ENCODE data around the gene GPR183.

GPR183 gene, protein sequence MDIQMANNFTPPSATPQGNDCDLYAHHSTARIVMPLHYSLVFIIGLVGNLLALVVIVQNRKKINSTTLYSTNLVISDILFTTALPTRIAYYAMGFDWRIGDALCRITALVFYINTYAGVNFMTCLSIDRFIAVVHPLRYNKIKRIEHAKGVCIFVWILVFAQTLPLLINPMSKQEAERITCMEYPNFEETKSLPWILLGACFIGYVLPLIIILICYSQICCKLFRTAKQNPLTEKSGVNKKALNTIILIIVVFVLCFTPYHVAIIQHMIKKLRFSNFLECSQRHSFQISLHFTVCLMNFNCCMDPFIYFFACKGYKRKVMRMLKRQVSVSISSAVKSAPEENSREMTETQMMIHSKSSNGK

DNA sequence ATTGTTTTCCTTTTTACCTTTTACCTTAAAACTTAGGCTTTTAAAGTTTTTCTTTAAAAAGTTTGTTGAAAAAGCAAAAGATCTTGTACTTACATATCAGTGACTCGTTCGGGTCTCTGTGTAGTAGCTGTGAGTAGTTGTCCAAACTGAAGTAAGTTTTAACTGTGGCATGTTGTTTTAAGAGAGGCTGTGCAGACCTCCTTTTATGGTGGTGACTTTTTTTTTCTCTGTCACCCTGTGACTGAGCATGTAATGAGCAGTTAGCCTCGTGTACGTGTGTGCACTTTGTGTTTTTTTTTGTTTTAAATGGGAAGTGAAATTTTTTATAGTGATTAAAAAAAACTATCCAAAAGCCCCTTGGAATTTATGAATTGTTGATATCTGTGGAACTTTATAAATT lies at the start of gene GPR183:
Gene GPR183, minus strand, starts transcription at position 153 of the 400 bp plus-strand sequence. CDS start 11,254 bp downstream, outside the sequence.
- no peak for DNase-seq (ENCODE audit: low read depth, low spot score)

DNA sequence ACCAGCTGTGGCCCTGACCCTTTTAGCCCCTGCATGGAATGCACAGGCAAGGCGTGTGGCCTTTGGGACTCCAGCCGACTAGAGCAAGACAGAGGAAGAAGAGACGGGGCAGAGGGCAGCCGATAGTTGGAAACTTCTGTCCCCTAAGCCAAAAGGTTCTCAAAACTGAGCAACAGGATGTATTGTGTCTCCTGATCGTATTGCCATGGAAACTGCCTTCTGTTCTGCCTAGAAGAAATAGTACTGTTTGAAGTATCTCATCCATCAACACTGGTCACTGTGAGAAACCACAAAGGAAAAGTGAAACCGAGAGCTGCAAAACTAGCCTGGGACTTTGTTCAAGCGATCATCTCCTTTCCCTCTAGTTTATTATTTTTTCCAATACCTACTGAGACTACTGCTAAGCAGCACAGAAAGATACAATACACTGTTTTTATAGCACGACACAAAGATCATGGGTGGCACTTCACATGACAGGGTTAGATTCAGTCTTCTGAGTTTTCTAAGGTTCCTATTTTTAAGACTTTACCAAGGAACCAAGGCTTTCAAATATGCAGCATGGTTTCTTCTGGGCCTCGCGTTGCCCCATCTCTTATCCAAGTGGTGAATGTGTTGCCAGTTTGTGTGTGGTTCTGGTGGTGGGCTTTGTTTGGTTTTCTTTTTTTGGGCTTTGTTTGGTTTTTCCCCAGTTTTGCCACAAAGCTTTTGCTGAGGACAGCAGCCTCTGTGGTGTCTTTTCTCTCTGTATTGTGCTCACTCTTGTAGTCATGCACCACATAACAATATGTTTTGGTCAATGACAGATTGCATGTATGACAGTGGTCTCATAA lies 49.3 kb upstream of the GPR183 start:
- no peak for DNase-seq (ENCODE audit: low read depth, low spot score)

DNA sequence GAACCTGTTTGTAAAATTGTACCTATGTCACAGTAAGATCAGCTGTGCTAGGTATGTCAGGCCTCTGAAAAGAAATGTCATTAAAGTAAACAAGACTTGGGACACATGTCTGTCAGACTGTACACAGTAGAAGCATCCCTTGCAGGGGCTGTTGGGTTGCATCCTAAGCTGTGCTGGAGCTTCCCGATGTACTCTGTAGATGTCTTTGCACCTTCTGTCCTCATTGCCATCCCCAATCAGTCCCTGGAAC lies 48.7 kb upstream of the GPR183 start:
- no peak for DNase-seq (ENCODE audit: low read depth, low spot score)

DNA sequence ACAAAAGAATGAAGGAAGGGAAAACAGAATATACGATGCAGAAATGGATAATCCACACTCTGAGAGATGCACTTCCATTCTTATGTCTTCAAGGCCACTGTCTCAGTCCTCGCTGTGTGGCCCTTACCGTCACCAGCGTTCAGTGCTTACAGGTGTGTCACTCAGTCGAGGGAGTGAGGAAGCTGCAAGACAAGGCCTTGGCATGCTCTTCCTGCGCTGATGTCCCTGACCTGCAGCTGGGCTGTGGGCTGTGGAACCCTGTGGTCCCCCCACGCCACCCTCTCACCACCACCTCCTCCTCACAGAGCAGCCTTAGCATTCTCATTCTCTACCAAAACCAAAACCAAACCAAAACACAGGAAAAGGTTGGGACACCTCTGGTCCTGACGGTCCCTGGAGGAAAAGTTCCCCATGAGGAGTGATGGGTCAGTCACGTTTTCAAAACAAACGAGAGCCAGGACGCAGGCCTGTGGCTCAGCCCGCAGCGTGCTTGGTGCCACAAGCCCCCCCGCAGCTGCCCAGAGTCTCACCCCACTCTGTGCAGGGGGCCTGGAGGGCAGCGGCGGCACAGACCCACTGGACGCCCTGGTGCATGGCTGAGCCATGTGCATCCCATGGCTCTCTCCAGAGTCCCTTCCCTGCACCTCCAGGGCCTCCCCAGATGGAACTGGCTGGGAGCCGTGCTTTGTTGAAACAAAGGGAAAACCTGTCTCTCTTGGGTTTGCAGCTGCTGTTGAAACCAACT lies 48.2 kb upstream of the GPR183 start:
- no peak for DNase-seq (ENCODE audit: low read depth, low spot score)

DNA sequence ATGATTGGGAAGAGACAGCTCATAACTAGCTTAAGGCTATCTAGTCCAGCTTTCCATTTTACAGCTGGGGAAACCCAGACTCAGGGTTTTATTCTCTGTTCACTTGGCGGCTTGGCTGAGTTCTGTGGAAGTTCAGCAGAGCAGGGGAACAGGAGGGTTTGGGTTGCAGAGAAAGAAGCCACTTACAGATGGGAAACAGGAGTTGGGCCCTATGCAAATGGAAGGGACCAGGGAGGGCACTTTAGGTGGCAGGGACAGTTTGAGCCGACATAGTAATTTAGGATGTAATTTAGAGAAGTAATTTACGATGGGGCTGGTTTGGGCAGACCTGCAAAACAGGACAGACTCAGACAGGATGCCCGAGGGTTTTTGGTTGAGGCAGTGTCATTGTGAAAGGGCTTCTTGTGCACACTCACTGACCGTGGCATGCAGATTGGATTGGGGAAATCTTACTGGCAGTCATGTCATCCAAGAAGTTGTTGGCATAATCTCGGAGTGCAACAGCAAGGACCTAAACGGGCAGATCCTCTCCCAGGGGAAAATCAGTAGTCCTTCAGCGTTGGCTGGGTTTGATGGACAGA lies 47.3 kb upstream of the GPR183 start:
- no peak for DNase-seq (ENCODE audit: low read depth, low spot score)

DNA sequence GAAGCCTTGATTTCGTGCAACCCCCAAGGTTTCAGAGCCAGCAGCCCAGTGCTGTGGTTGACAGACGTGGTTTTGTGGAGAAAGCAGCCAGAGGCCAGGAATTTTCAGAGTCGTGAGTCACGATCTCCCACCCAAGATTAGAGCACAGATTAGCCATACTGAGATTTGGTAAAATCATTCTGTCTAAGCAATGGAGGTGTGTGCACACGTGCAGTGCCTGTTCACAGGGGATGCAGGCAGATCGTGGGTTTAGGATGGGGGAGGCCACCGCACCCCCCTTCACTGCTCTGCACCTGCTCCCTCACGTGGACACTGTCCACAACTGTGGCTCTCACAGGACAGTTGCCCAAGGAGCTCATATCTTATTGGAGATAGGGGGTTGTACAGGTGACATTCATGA lies 46.6 kb upstream of the GPR183 start:
- DNase-seq (ENCODE audit: low read depth, low spot score) = no peak

DNA sequence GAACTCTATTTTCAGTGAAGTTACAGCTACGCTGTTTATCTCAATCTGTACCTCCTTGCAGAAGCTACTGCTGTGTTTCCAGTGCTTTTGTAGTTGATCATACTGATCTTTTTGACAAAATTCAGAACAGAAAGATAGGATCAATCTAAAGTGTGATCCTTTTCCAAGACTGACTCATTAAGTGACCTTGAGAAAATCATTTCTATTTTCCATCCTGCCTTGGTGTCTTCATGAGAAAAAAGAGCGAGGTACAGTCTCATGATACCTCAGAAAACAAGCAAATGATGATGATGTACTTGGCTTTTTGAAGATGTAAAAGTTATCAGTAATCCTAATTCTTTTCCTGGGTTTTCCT lies 46.0 kb upstream of the GPR183 start:
- DNase-seq (ENCODE audit: low read depth, low spot score) = no peak

DNA sequence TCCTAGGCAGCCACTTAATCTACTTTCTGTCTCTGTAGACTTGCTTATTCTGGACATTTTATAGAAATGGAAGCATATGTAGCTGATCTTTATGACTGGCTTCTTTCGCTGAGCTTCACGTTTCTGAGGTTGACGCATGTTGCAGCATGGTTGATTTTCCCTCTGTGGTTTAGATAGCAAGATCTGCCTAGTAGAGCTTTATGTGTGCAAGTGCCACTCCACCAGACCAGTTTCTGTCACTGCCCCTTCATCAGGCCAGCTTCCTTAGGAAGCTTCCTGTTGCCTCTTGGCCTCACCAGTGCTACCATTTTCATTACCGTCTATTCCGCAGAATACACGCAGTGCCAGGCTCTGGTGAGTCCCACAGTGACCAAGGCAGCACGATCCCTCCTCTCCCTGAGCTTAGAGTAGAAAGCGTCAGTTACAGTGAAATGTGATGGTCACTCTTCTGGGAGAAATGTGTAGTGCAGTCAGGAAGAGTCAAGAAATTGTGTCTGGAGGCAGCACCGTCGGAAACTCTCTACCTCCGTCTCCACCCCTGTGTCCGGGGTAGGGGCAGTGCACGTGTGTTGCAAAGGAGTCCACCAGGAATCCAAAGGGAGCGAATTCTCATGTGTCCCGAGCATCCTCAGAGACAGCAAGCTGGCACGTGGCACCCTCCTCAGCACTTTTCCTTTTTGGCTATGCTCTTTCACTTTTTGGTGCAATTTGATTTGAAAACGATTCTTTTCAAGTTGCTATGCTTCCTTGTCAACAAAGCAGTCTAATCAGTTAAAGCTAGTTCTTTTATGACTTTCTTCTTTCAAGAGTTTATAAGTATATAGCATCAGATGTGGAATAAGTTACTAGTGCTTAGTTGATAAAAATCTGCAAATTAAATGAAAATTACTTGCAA lies 45.4 kb upstream of the GPR183 start:
- DNase-seq (ENCODE audit: low read depth, low spot score) = no peak

DNA sequence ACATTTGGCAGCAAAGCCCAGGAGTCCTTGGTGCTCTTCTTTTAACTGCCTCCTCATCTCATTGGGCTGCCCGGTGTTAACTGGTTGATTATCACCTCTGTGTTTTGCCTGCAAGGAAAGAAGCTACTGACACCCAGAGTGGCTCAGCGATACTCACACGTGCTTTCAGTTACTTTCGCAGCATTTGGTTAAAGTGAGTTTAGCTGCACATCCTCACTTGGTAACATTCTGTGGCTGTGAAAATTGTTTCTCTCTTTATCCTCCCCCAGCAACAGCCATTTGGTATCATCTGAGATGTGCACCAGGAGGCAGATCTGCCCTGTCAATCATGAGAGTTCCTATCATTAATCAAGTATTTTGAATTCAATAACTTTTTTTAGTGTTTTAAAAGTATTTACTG lies 44.6 kb upstream of the GPR183 start:
- DNase-seq (ENCODE audit: low read depth, low spot score) = no peak

DNA sequence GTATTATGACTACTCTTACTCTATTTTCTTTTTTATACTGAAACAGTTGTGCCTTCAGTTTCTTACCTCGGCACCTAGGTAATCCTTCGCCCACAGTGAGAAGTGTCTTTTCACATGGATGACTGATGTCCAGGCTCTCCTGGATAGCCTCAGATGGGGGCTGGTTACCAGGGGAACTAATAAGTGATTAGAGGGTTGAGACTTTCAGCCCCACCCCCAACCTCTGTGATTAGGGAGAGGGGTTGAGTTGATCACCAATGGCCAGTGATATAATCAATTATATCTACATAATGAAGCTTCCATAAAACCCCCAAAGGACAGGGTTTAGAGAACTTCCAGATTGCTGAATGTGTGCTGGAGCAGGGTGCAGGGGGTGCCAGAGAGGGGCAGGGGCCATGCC lies 43.0 kb upstream of the GPR183 start:
- DNase-seq (ENCODE audit: low read depth, low spot score) = no peak

DNA sequence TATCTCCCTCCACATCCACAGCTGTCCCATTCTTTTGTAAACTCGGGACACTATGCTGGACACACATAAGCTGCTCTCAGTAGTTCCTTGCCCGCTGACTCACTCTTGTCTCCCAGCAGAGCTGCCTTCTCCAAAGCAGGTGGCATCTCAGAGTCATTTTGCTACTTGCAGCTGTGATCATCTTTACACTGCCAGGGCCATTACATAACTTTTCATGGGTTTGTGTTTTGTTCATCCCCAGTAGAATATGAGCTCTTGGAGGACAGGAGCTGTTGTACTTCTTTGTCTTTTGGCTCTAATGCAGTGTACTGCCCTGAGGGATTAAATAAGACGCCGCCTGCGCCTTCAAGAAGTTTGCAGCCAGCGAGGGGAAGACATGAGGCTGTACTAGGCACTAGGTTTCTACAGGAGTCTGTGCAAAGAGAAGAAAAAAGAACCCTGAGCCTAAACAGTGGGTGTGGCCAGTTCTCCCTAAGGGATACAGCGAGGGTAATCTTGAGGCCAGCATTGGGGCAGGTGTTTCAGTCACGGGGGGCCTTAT lies 40.8 kb upstream of the GPR183 start:
- DNase-seq (ENCODE audit: low read depth, low spot score) = no peak

DNA sequence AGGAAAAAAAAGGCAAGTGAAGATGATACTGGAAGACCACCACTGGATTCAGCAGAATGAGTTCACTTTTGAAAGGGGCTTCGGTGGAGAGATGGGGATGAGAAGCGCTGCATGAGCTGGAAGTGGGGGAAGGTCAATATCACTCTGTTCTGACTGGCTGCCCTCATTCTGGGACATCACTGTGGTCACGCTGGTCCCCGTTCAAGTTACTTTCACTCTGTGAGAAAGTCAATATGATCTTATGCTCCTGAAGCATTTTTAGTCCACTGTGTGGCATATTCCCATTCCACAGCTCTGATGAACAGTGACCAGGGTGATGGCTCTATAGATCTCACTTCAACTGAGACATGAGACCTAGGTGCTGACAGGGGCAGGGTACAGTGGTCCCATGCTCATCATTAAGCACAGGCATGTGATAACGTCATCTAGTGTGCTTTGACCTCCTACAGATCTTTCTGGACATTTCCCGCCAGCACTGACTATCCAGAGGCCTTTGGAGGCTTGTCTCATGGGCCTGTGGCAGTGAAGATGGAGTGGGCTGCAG lies 40.2 kb upstream of the GPR183 start:
- DNase-seq (ENCODE audit: low read depth, low spot score) = no peak

DNA sequence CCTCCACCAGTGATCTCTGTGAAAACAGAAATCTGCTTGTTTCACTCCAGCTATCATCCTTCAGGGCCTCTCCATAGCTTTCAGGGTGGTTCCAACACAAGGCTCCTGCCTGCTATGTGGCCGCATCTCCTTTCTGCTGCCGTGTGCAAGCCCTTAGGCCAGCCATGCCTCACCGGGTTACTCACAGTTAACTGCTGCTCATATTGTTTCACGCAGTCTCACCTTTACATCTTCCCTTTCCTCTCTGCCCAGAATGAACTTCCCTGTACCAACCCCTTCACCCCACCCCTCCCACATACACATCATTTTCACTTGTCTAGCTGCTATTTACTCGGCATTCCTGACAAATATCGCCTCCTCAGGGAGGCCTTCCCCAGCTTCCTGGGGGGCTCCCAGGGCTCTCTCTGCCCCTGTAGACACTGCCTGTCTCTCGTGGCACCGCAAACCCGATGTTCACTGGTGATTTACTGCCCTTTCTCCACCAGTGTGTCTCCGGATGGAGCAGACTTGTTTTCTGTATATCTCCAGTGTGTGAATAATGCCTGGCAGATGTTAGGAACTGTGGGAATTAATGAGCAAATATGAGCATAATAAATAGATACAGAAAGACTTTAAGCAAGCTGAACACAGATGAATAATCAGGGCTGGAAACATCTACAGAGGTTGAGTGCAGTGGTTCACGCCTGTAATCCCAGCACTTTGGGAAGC lies 39.3 kb upstream of the GPR183 start:
- DNase-seq (ENCODE audit: low read depth, low spot score) = no peak

DNA sequence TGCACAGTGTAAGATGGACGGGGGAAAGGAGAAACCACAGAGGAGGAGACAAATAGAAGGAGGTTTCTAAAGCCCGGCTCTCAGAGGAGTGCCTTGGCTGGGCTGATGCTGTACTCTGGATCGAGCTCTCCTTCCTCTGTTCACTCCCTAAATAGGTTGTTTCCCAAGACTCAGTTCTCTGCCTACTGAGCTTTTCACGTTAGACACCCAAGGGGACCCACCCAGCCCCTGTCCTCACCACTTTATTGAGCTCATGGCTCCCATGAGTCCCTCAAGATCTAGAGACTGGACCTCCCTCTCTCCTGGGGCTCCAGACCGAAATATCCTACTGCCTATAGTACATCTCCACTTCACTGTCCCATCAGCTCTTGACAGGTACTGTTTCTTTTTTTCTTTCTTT lies 38.1 kb upstream of the GPR183 start:
- no peak for DNase-seq (ENCODE audit: low read depth, low spot score)

DNA sequence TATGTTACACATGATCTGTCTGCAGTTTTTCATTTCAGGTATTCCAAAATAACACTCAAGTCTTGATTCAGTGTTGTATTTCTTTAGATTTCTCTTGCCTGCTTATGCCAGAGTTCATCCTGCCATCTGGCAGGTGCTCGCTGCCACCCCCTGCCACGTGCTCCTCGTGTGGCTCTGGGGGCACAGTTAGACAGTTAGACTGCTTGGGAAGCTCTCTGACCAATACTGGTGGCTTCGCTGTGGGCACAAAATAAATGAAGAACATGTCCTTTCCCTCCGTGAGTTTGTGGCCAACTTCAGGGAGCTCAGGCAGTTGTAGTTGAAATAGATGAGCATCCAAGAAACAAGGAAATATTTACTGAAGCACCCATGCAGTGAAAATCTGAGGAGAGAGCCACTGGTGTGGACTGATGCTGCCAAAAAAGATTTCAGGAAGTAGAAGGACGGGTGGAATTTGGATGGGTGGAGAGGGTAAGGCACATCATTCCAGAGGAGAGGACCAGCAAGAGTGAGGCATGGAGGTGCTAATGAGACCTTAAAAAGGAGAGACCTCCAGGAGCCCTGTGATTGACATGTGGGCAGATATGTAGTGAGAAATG lies 37.5 kb upstream of the GPR183 start:
- DNase-seq (ENCODE audit: low read depth, low spot score) = no peak

DNA sequence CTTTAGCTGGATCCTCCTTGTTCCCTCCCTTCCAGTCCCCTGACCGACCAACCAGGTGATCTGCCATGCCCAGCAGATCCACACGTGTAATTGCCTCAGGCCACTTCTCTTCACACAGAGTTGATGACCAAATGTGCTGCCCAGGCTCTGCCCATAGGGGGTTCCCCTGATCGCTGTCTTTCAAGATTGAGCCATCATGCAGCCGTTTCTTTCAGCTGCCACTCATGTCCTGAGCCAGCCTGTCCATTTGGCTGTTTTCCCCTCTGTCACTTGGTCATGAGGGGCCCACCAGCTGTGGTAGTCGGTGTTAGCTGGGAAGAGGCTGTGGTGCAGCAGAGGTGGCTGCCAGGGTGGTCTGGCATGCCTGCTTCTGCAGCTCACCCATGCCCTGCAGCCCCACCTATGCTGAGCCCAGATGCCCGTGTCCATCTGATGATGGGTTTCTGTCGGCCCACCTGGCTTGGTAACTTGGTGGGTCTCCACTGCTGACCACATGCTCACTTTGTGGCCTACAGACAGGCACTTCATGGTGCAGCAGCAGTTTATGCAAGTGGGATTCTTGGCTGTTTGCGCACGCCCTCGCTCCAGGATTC lies 35.6 kb upstream of the GPR183 start:
- no peak for DNase-seq (ENCODE audit: low read depth, low spot score)

DNA sequence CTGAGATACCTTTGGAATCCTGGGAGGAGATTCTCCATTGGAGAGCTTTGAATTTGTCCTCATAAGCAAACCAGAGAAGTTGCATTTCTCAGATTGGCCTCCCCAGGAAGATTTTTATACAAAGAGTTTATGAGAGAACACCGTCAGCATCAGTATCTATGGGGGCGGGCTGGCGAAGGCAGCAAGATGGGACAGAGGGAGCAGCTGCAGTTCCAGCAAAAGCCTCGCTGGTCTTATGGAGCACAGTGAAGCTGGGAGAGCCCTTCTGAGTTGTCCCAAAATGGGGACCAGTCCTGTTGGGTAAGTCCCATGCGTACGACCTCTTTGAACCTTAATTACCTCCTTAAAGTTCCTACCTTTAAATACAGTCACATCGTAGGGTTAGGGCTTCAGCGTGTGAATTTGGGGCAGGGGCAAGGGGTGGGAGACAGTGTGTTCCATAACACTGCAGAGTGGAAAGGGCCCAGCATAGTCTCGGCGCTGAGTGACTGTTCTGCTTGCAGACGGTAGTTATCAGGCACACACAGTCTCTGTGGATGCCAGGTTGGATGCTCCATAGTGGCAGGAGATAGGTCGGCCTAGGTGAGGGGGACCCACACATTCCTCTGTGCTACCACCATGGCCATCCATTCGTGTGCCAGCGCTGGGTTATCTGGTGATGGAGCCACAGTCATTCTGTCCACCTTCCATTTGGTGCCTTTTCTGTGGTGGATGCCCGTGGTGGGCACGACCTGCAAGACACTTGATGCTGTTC lies 34.9 kb upstream of the GPR183 start:
- DNase-seq (ENCODE audit: low read depth, low spot score) = no peak

DNA sequence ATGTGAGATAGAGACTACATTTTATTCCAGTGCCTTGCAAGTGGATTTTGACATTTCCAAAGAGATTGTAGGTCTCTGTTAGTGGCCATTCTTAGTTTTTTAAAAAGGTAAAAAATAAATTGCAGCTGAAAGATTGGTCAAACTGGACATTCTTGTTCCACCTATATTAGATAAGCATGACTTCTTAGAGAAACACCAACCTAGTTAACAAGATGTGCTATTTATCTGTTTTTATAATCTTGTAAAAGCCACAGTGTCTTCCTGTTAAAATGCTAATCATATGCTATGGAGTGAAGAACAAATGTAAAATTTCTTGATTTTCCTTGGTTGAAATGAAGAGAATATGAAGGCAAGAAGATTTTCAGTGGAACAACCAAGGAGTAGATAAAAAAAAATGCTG lies 33.4 kb upstream of the GPR183 start:
- no peak for DNase-seq (ENCODE audit: low read depth, low spot score)

Measured in iPS DF 19.7 (cell line).